Gastrocnemius medialis (tissue), 4 donors: Measurements from ENCODE around the gene SC5D.

Experiments used
- CTCF ChIP-seq, 5 experiments: fragments of 450-650 bp in 3 of 5; fragments of 200-600 bp in 2 of 5; sonication (generic) in 2 of 5; IDR thresholded peaks in 4 of 5; conservative IDR thresholded peaks in 1 of 5; 1 replicate in 4 of 5; 2 replicates in 1 of 5; pipeline ENCODE4 v1.5.1; 2016 to 2019; ENCODE audit warnings: antibody characterized with exemption in 5 of 5, mild to moderate bottlenecking in 3 of 5, moderate library complexity in 3 of 5
- POLR2A ChIP-seq, 2 donors: fragments of 450-650 bp; IDR thresholded peaks; one replicate each; pipeline ENCODE4 v1.6.1; 2017; ENCODE audit warnings: antibody characterized with exemption in 2 of 2, mild to moderate bottlenecking in 2 of 2, moderate library complexity in 2 of 2

GRCh38 chr11:121291319-121291718 is 1.3 kb upstream of the SC5D start:
- no peak for TF ChIP-seq CTCF (IDR thresholded peaks at IDR 0.05 in 4 of 5, conservative IDR thresholded peaks at IDR 0.05 in 1 of 5)
- TF ChIP-seq POLR2A (IDR thresholded peaks at IDR 0.05): no peak
